ENCODE data around the gene TIPARP.

TIPARP gene

GRCh38 chr3:156729460-156730179, 55.2 kb downstream of the TIPARP start:
- no peaks in the 10 kb centered on the region for H3K27me3 ChIP-seq (replicated peaks; ENCODE audit: insufficient read depth, low read length)
- H3K9ac ChIP-seq (ENCODE audit: low read length) = no peak overlapping the region
- H4K20me1 ChIP-seq (ENCODE audit: insufficient read depth, low read length) = no peaks in the 10 kb centered on the region
- H2AFZ ChIP-seq (ENCODE audit: low read length) = no peak overlapping the region
- no peaks in the 10 kb centered on the region for H3K79me2 ChIP-seq (ENCODE audit: low read length)
- H3K4me2 ChIP-seq (ENCODE audit: low read depth, low read length) = no peak overlapping the region
- H3K27ac ChIP-seq (ENCODE audit: low read length) = no peak overlapping the region
- H3K36me3 ChIP-seq (replicated peaks; ENCODE audit: insufficient read depth, low read length) = no peaks in the 10 kb centered on the region
- no peak for DNase-seq
- H3K9me2 ChIP-seq (replicated peaks; ENCODE audit: insufficient read depth, low read length) = no peaks in the 10 kb centered on the region
- H3K4me3 ChIP-seq (ENCODE audit: low read length) = no peak overlapping the region
- TF ChIP-seq EZH2phosphoT487 (IDR thresholded peaks at IDR 0.05; ENCODE audit: low read length) = no peak
- TF ChIP-seq CTCF (IDR thresholded peaks at IDR 0.05; ENCODE audit: low read length) = no peak
- TF ChIP-seq EZH2 (optimal IDR thresholded peaks at IDR 0.05; ENCODE audit: low read depth, low read length) = no peak
- H3F3A ChIP-seq (ENCODE audit: insufficient read depth, low read length) = no peaks in the 10 kb centered on the region
- H3K4me1 ChIP-seq (ENCODE audit: low read length) = 0 out of 2 replicates have a peak, but pooled peaks cover 6% of the 10 kb centered on the region
- H3K9me3 ChIP-seq (replicated peaks; ENCODE audit: insufficient read depth, low read length) = no peaks in the 10 kb centered on the region

GRCh38 chr3:156731813-156732212, 57.4 kb downstream of the TIPARP start:
- Histone ChIP-seq H4K20me1 (ENCODE audit: insufficient read depth, low read length) (no peaks in the 10 kb centered on the region), H3K27ac (ENCODE audit: low read length) (no peak overlapping the region), H3K4me2 (ENCODE audit: low read depth, low read length) (no peak overlapping the region), H2AFZ (ENCODE audit: low read length) (no peak overlapping the region), H3K4me1 (ENCODE audit: low read length) (0 out of 2 replicates have a peak, but pooled peaks cover 6% of the 10 kb centered on the region), H3K9me2 (replicated peaks; ENCODE audit: insufficient read depth, low read length) (no peaks in the 10 kb centered on the region), H3K4me3 (ENCODE audit: low read length) (no peak overlapping the region), H3F3A (ENCODE audit: insufficient read depth, low read length) (no peaks in the 10 kb centered on the region), H3K9me3 (replicated peaks; ENCODE audit: insufficient read depth, low read length) (no peaks in the 10 kb centered on the region), H3K79me2 (ENCODE audit: low read length) (no peaks in the 10 kb centered on the region), H3K27me3 (replicated peaks; ENCODE audit: insufficient read depth, low read length) (no peaks in the 10 kb centered on the region), H3K36me3 (replicated peaks; ENCODE audit: insufficient read depth, low read length) (no peaks in the 10 kb centered on the region), H3K9ac (ENCODE audit: low read length) (no peak overlapping the region)
- TF ChIP-seq EZH2 (optimal IDR thresholded peaks at IDR 0.05; ENCODE audit: low read depth, low read length) = no peak
- no peak for TF ChIP-seq CTCF (IDR thresholded peaks at IDR 0.05; ENCODE audit: low read length)
- no peak for TF ChIP-seq EZH2phosphoT487 (IDR thresholded peaks at IDR 0.05; ENCODE audit: low read length)
- DNase-seq = no peak

- no peaks in the 10 kb centered on the region for H3K27me3 ChIP-seq (replicated peaks; ENCODE audit: insufficient read depth, low read length)
- H3K36me3 ChIP-seq (replicated peaks; ENCODE audit: insufficient read depth, low read length) = no peaks in the 10 kb centered on the region
- no peaks in the 10 kb centered on the region for H3K9me2 ChIP-seq (replicated peaks; ENCODE audit: insufficient read depth, low read length)
- H3K9ac ChIP-seq (ENCODE audit: low read length) = no peak overlapping the region
- no peak for TF ChIP-seq EZH2phosphoT487 (IDR thresholded peaks at IDR 0.05; ENCODE audit: low read length)
- no peak for TF ChIP-seq CTCF (IDR thresholded peaks at IDR 0.05; ENCODE audit: low read length)
- TF ChIP-seq EZH2 (optimal IDR thresholded peaks at IDR 0.05; ENCODE audit: low read depth, low read length) = no peak
- no peak for DNase-seq
- no peaks in the 10 kb centered on the region for H3F3A ChIP-seq (ENCODE audit: insufficient read depth, low read length)
- no peak overlapping the region for H2AFZ ChIP-seq (ENCODE audit: low read length)
- H3K27ac ChIP-seq (ENCODE audit: low read length) = no peak overlapping the region
- H3K9me3 ChIP-seq (replicated peaks; ENCODE audit: insufficient read depth, low read length) = no peaks in the 10 kb centered on the region
- no peaks in the 10 kb centered on the region for H3K79me2 ChIP-seq (ENCODE audit: low read length)
- 0 out of 2 replicates have a peak, but pooled peaks cover 6% of the 10 kb centered on the region for H3K4me1 ChIP-seq (ENCODE audit: low read length)
- H3K4me2 ChIP-seq (ENCODE audit: low read depth, low read length) = no peak overlapping the region
- no peaks in the 10 kb centered on the region for H4K20me1 ChIP-seq (ENCODE audit: insufficient read depth, low read length)
- no peak overlapping the region for H3K4me3 ChIP-seq (ENCODE audit: low read length)
Observed at GRCh38 chr3:156732261-156732660, 57.9 kb downstream of the TIPARP start.

Measured in MM.1S (cell line).